ENCODE measurements around the gene CAMTA1. TPM values are rescaled to one million over a fixed set of nuclear protein-coding genes. Genes with fewer than 3 reads are reported as not detected.

Gene CAMTA1
- total RNA-seq, 1 experiment from 2014 or later = 118 TPM

DNA sequence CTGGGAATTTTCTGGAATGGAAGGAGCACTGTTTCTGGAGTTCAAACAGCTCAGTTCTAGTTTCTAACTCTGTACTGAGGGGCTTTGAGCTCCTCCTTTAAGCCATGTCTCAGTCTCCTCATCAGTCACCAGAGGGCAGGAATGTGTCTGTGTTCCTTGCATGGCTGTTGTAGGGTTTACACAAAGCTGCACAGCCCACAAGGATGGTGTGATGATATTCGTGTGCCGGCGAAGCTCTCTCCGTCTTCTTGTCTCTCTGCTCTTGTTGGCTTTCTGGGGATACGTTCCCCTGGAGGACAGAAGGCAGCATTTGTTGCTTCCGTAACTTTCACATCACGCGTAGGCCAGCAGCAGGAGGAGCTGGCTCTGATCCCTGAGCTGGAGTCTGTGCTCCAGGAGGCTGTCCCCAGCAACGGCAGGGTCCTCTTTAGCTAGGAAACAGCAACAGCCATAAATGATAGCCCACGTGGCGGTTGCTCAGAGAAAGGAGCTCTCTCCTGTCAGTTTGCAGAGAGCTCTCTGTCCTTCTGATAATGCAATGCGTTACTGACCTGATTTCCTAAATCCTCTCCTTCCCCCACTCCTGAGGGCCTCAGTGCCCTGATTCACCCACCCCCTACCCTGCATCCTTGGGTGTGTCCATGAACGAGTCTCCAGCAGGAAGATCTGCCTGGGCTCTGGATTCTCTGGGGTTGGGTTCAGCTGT is 796.7 kb downstream of the CAMTA1 start:
- H3K36me3 ChIP-seq (ENCODE audit: insufficient read depth, low read length) = no peaks in the 10 kb centered on the region
- H3K9me3 ChIP-seq (ENCODE audit: low read length) = no peaks in the 10 kb centered on the region
- H3K4me3 ChIP-seq (ENCODE audit: low read length) = no peak overlapping the region
- no peak overlapping the region for H3K27ac ChIP-seq (ENCODE audit: low read length)
- no peaks in the 10 kb centered on the region for H3K27me3 ChIP-seq (ENCODE audit: low read length)
- no peaks in the 10 kb centered on the region for H3K4me1 ChIP-seq (ENCODE audit: low read length)
- no peak for DNase-seq
- no peak overlapping the region for H3K9ac ChIP-seq (ENCODE audit: low read length)
- H2AFZ ChIP-seq (ENCODE audit: low read length) = no peak overlapping the region
- H3K9me2 ChIP-seq (replicated peaks; ENCODE audit: insufficient read depth, low read length) = no peaks in the 10 kb centered on the region
- no peaks in the 10 kb centered on the region for H4K20me1 ChIP-seq (ENCODE audit: insufficient read depth, low read depth, low read length)
- H3K4me2 ChIP-seq (ENCODE audit: low read depth, low read length, poor library complexity, severe bottlenecking) = no peak overlapping the region
- no peaks in the 10 kb centered on the region for H3K79me2 ChIP-seq (ENCODE audit: low read length)

DNA sequence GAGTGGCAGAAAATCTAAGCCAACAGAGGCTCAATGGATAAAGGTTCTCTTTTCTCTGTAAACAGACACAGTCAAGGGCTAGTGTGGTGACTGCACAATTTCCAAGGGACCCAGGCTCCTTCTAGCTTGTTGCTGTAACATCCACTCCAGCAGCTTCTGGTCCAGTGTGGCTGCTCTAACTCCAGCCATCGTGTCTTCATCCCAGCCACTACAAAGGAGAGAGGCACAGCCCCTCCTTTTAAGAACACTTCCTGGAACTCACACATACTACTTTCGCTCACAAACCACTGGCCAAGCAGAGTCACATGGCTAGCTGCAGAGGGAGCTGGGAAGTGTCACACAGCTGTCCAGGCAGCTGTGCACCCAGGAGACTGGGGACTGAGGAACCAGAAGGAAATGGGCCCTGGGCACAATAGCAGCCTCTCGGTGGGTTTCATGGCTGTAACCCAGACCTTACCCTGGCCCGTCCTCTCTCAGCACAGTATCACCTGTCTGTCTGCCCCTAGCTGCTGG is 797.3 kb downstream of the CAMTA1 start:
- H2AFZ ChIP-seq (ENCODE audit: low read length) = no peak overlapping the region
- no peaks in the 10 kb centered on the region for H3K79me2 ChIP-seq (ENCODE audit: low read length)
- DNase-seq = no peak
- no peaks in the 10 kb centered on the region for H3K36me3 ChIP-seq (ENCODE audit: insufficient read depth, low read length)
- no peaks in the 10 kb centered on the region for H3K27me3 ChIP-seq (ENCODE audit: low read length)
- H3K9ac ChIP-seq (ENCODE audit: low read length) = no peak overlapping the region
- H3K9me3 ChIP-seq (ENCODE audit: low read length) = no peaks in the 10 kb centered on the region
- no peak overlapping the region for H3K4me3 ChIP-seq (ENCODE audit: low read length)
- no peak overlapping the region for H3K27ac ChIP-seq (ENCODE audit: low read length)
- H3K4me2 ChIP-seq (ENCODE audit: low read depth, low read length, poor library complexity, severe bottlenecking) = no peak overlapping the region
- no peaks in the 10 kb centered on the region for H3K4me1 ChIP-seq (ENCODE audit: low read length)
- H3K9me2 ChIP-seq (replicated peaks; ENCODE audit: insufficient read depth, low read length) = no peaks in the 10 kb centered on the region
- H4K20me1 ChIP-seq (ENCODE audit: insufficient read depth, low read depth, low read length) = no peaks in the 10 kb centered on the region

DNA sequence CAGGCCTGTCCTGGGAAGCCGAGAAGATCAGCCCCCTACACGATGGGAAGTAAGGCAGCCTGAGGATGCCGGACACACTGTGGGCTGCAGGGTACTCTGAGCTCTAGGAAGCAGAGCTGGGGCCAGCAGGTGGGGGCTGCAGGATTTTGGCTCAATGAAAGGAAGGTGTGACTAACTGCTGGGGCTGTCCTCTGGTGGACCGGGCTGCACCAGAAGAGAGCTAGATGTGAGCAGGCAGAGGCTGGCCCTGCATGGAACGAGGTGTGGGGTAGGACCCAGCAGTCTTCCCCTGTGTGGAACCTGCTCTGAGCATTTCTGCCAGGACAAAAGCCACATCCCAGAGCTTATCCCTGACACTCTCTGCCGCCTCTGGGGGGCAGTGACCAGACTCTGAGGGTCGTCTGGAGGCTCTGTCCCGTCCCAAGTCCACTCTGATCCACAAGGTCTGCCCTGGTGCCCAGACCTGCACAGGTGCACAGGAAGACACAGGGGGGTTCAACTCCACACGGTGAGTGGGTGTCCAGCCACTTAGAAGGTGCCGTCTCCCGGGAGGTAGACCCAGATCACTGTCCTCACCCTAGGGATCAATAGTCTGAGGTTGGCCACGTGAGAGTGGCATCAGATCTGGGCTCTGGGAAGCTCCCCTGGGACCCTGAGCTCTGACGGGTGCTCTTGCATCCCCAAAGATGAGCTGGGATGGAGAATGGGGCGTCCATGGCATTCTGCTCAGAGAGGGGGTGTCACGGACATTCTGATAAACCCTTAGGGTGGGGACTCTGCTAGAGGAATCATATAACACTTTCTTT is 798.2 kb downstream of the CAMTA1 start:
- Histone ChIP-seq H3K4me1 (ENCODE audit: low read length) (no peaks in the 10 kb centered on the region), H3K4me2 (ENCODE audit: low read depth, low read length, poor library complexity, severe bottlenecking) (no peak overlapping the region), H3K36me3 (ENCODE audit: insufficient read depth, low read length) (no peaks in the 10 kb centered on the region), H3K9me2 (replicated peaks; ENCODE audit: insufficient read depth, low read length) (no peaks in the 10 kb centered on the region), H3K79me2 (ENCODE audit: low read length) (no peaks in the 10 kb centered on the region), H4K20me1 (ENCODE audit: insufficient read depth, low read depth, low read length) (no peaks in the 10 kb centered on the region), H3K9ac (ENCODE audit: low read length) (no peak overlapping the region), H3K27ac (ENCODE audit: low read length) (no peak overlapping the region), H2AFZ (ENCODE audit: low read length) (no peak overlapping the region), H3K9me3 (ENCODE audit: low read length) (no peaks in the 10 kb centered on the region), H3K4me3 (ENCODE audit: low read length) (no peak overlapping the region), H3K27me3 (ENCODE audit: low read length) (no peaks in the 10 kb centered on the region)
- no peak for DNase-seq

DNA sequence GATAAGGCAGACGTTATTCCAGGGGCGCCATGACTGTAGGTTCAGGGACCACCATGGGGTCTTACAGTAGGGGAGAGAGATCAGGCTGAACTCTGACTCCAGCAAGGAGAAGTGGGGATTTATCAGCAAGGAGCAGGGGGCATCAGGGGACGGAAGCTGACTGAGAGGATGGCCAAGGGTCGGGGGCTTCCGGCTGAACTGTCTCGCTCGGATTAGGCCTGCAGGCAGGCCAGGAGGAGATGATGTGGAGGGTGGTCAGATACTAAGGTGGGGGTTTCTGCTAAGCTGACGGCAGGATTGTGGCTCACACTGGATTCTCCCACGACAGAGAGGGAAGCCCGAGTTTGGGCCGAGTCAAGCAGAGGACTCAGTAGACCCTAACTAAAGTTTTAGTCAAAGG is 798.9 kb downstream of the CAMTA1 start:
- H3K79me2 ChIP-seq (ENCODE audit: low read length) = no peaks in the 10 kb centered on the region
- no peaks in the 10 kb centered on the region for H3K27me3 ChIP-seq (ENCODE audit: low read length)
- no peak for DNase-seq
- no peaks in the 10 kb centered on the region for H3K4me1 ChIP-seq (ENCODE audit: low read length)
- no peak overlapping the region for H3K4me3 ChIP-seq (ENCODE audit: low read length)
- H3K4me2 ChIP-seq (ENCODE audit: low read depth, low read length, poor library complexity, severe bottlenecking) = no peak overlapping the region
- H3K9me3 ChIP-seq (ENCODE audit: low read length) = no peaks in the 10 kb centered on the region
- no peak overlapping the region for H2AFZ ChIP-seq (ENCODE audit: low read length)
- H3K9me2 ChIP-seq (replicated peaks; ENCODE audit: insufficient read depth, low read length) = no peaks in the 10 kb centered on the region
- H3K36me3 ChIP-seq (ENCODE audit: insufficient read depth, low read length) = no peaks in the 10 kb centered on the region
- H4K20me1 ChIP-seq (ENCODE audit: insufficient read depth, low read depth, low read length) = 0 out of 2 replicates have a peak, but pooled peaks cover 3% of the 10 kb centered on the region
- no peak overlapping the region for H3K9ac ChIP-seq (ENCODE audit: low read length)
- no peak overlapping the region for H3K27ac ChIP-seq (ENCODE audit: low read length)

DNA sequence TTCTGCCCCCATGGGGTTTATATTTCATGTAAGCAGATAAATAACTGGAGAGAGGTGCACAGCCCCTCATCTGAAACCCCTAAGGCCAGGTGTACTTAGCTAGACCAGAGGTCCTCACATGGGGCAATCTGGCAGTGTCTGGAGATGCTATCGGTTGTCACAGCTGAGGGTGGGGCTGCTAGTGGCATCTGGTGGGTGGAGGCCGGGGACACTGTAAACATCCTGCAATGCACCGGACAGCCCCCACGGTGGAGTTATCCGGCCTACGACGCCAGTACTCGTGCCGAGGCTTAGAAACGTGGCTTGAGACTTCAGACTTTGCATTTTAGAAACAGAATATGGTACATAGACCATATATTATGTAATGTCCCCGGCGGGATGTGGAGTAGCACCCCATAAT is 799.4 kb downstream of the CAMTA1 start:
- no peak overlapping the region for H3K27ac ChIP-seq (ENCODE audit: low read length)
- 0 out of 2 replicates have a peak, but pooled peaks cover 7% of the 10 kb centered on the region for H4K20me1 ChIP-seq (ENCODE audit: insufficient read depth, low read depth, low read length)
- no peaks in the 10 kb centered on the region for H3K27me3 ChIP-seq (ENCODE audit: low read length)
- H3K4me1 ChIP-seq (ENCODE audit: low read length) = no peaks in the 10 kb centered on the region
- H3K9me3 ChIP-seq (ENCODE audit: low read length) = no peaks in the 10 kb centered on the region
- H2AFZ ChIP-seq (ENCODE audit: low read length) = no peak overlapping the region
- H3K4me2 ChIP-seq (ENCODE audit: low read depth, low read length, poor library complexity, severe bottlenecking) = no peak overlapping the region
- no peak overlapping the region for H3K9ac ChIP-seq (ENCODE audit: low read length)
- no peaks in the 10 kb centered on the region for H3K9me2 ChIP-seq (replicated peaks; ENCODE audit: insufficient read depth, low read length)
- H3K4me3 ChIP-seq (ENCODE audit: low read length) = no peak overlapping the region
- H3K79me2 ChIP-seq (ENCODE audit: low read length) = no peaks in the 10 kb centered on the region
- H3K36me3 ChIP-seq (ENCODE audit: insufficient read depth, low read length) = no peaks in the 10 kb centered on the region
- DNase-seq = no peak

DNA sequence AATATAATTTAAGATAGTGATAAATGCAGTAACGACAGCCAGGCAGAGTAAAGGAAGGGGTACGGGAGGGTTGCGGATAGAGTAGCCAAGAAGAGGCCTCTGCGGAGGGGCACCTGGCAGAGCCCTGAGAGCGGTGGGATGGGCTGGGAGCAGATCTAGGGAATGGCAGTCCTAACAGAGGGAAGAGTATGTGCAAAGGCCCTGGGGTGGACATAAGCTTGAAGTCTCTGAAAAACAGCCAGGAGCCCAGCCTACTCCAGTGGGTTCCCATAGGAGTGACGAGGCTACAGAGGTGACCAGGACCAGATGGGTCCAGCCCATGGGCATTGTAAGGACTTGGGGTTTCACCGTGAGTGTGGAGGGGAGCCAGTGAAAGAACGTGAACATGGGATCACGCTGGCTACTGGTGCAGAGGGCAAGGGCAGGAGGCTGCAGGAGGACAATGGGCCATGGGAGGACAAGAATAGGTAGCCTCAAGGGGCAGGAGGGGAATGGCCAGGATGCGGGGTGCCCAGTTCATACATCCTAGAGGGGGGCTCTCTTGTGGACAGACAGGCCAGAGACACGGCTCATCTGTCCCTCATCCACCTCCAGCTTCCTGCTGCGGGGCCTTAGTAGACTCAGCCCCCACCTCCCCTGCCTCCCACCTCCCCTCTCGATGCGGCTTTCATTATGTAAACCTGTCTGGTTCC is 800.1 kb downstream of the CAMTA1 start:
- H3K9me2 ChIP-seq (replicated peaks; ENCODE audit: insufficient read depth, low read length) = no peaks in the 10 kb centered on the region
- H3K79me2 ChIP-seq (ENCODE audit: low read length) = no peaks in the 10 kb centered on the region
- no peak overlapping the region for H2AFZ ChIP-seq (ENCODE audit: low read length)
- no peak overlapping the region for H3K4me3 ChIP-seq (ENCODE audit: low read length)
- H3K27ac ChIP-seq (ENCODE audit: low read length) = no peak overlapping the region
- H3K9me3 ChIP-seq (ENCODE audit: low read length) = no peaks in the 10 kb centered on the region
- no peaks in the 10 kb centered on the region for H3K4me1 ChIP-seq (ENCODE audit: low read length)
- no peak for DNase-seq
- no peak overlapping the region for H3K4me2 ChIP-seq (ENCODE audit: low read depth, low read length, poor library complexity, severe bottlenecking)
- no peak overlapping the region for H3K9ac ChIP-seq (ENCODE audit: low read length)
- no peaks in the 10 kb centered on the region for H3K36me3 ChIP-seq (ENCODE audit: insufficient read depth, low read length)
- 0 out of 2 replicates have a peak, but pooled peaks cover 7% of the 10 kb centered on the region for H4K20me1 ChIP-seq (ENCODE audit: insufficient read depth, low read depth, low read length)
- no peaks in the 10 kb centered on the region for H3K27me3 ChIP-seq (ENCODE audit: low read length)

DNA sequence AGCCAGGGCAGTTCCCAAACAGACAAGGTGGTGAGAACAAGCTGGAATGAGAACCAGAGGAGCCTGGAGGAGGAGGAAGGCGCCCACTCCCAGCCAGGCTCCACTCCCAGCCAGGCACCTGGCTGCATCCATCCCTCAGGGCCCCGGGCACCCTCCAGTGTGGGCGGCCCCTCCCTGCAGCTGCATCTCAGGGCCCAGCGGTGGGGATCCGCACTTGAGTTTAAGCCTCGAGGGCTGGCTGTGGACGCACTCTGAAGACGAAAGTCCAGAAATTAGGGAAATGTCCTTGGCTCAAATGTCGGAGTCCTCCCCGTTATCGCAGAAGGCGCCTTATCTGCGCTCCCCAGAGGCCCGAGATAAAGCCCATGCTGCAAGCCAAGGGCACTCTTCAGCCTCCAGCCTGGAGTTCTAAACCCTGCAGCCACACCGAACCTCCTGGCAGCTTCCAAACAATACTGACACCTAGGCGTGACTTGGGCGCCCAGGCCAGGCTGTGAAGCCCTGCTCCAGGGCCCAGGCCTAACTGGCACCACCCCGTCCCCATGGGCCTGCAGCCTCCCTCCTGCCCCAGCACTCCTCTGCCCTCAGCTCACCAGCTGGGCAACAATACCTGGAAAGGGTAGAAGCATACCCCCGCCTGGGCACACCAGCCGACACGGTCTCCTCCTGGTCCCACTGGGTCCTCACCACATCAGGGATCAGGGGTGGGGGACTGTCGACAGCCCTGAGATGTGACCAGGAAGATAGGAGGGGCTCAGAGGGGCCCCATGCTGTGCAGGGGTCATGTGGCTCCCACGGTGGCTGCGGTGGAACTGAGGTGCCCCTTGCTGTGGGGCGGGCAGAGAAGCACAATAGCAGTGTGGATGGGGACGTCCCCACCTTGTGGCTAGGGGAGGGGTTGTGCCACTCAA is 801.0 kb downstream of the CAMTA1 start:
- Histone ChIP-seq H3K9ac (ENCODE audit: low read length) (no peak overlapping the region), H3K9me2 (replicated peaks; ENCODE audit: insufficient read depth, low read length) (no peaks in the 10 kb centered on the region), H3K27ac (ENCODE audit: low read length) (no peak overlapping the region), H3K4me3 (ENCODE audit: low read length) (no peak overlapping the region), H4K20me1 (ENCODE audit: insufficient read depth, low read depth, low read length) (0 out of 2 replicates have a peak, but pooled peaks cover 7% of the 10 kb centered on the region), H3K9me3 (ENCODE audit: low read length) (no peaks in the 10 kb centered on the region), H3K4me2 (ENCODE audit: low read depth, low read length, poor library complexity, severe bottlenecking) (no peak overlapping the region), H3K4me1 (ENCODE audit: low read length) (no peaks in the 10 kb centered on the region), H3K27me3 (ENCODE audit: low read length) (no peaks in the 10 kb centered on the region), H2AFZ (ENCODE audit: low read length) (no peak overlapping the region), H3K79me2 (ENCODE audit: low read length) (no peaks in the 10 kb centered on the region), H3K36me3 (ENCODE audit: insufficient read depth, low read length) (no peaks in the 10 kb centered on the region)
- DNase-seq = no peak
